ENCODE data around the gene CPS1. TPM values are rescaled to one million over a fixed set of nuclear protein-coding genes. Genes with fewer than 3 reads are reported as not detected.

CPS1 gene
- total RNA-seq, 1 donor from 2014 or later: 3.1 TPM

- no peak for DNase-seq
- no peak for ATAC-seq
- intact Hi-C loops (cut with micrococcal nuclease): no loop called here
These were observed 36.3 kb downstream of the CPS1 start for GRCh38 chr2:210592726-210593125.

GRCh38 chr2:210593166-210593565 is 36.8 kb downstream of the CPS1 start:
- DNase-seq: no peak
- intact Hi-C loops (cut with micrococcal nuclease): no loop called here
- no peak for ATAC-seq

- ATAC-seq (no peak), DNase-seq (no peak)
- intact Hi-C loops (cut with micrococcal nuclease): no loop called here
These were observed 41.8 kb downstream of the CPS1 start for GRCh38 chr2:210598219-210598618.

- ATAC-seq: no peak
- intact Hi-C loops (cut with micrococcal nuclease): no loop called here
- DNase-seq: no peak
These were observed 43.1 kb downstream of the CPS1 start for GRCh38 chr2:210599476-210599875.

- no peak for DNase-seq
- intact Hi-C loops (cut with micrococcal nuclease): no loop called here
- ATAC-seq: no peak
These were observed 48.3 kb downstream of the CPS1 start for GRCh38 chr2:210604666-210605065.

GRCh38 chr2:210606001-210606400 is 49.6 kb downstream of the CPS1 start:
- ATAC-seq: no peak
- intact Hi-C loops (cut with micrococcal nuclease): no loop called here
- no peak for DNase-seq

GRCh38 chr2:210611466-210611865 is 55.1 kb downstream of the CPS1 start:
- ATAC-seq: no peak
- intact Hi-C loops (cut with micrococcal nuclease): no loop called here
- no peak for DNase-seq

GRCh38 chr2:210616074-210616473 is 59.7 kb downstream of the CPS1 start:
- intact Hi-C loops (cut with micrococcal nuclease): no loop called here
- ATAC-seq: no peak
- DNase-seq: no peak

- intact Hi-C loops (cut with micrococcal nuclease): no loop called here
- DNase-seq: no peak
- no peak for ATAC-seq
These were observed 60.9 kb downstream of the CPS1 start for GRCh38 chr2:210617318-210617717.

- no peak for DNase-seq
- intact Hi-C loops (cut with micrococcal nuclease): no loop called here
- no peak for ATAC-seq
These were observed 61.4 kb downstream of the CPS1 start for GRCh38 chr2:210617732-210618330.

- intact Hi-C loops (cut with micrococcal nuclease): no loop called here
- DNase-seq (no peak), ATAC-seq (no peak)
These were observed 64.1 kb downstream of the CPS1 start for GRCh38 chr2:210620456-210620855.

GRCh38 chr2:210623506-210623905 is 67.1 kb downstream of the CPS1 start:
- intact Hi-C loops (cut with micrococcal nuclease): no loop called here
- DNase-seq (no peak), ATAC-seq (no peak)

- ATAC-seq (no peak), DNase-seq (no peak)
- intact Hi-C loops (cut with micrococcal nuclease): no loop called here
These were observed 70.5 kb downstream of the CPS1 start for GRCh38 chr2:210626849-210627248.

GRCh38 chr2:210630873-210631560 is 74.6 kb downstream of the CPS1 start:
- intact Hi-C loops (cut with micrococcal nuclease): no loop called here
- no peak for DNase-seq
- ATAC-seq: no peak

- DNase-seq (no peak), ATAC-seq (no peak)
- intact Hi-C loops (cut with micrococcal nuclease): no loop called here
These were observed 77.3 kb downstream of the CPS1 start for GRCh38 chr2:210633699-210634098.

- intact Hi-C loops (cut with micrococcal nuclease): no loop called here
- DNase-seq: no peak
- ATAC-seq: no peak
These were observed 78.9 kb downstream of the CPS1 start for GRCh38 chr2:210635257-210635656.

GRCh38 chr2:210642333-210642732 is 85.9 kb downstream of the CPS1 start:
- intact Hi-C loops (cut with micrococcal nuclease): no loop called here

GRCh38 chr2:210647151-210647550 is 90.8 kb downstream of the CPS1 start:
- ATAC-seq (no peak), DNase-seq (no peak)
- intact Hi-C loops (cut with micrococcal nuclease): no loop called here

More at GRCh38 chr2:210642333-210642732, 85.9 kb downstream of the CPS1 start:
- no peak for ATAC-seq
- DNase-seq: no peak

GRCh38 chr2:210654091-210654490 is 97.7 kb downstream of the CPS1 start:
- intact Hi-C loops (cut with micrococcal nuclease): no loop called here
- DNase-seq (no peak), ATAC-seq (no peak)

GRCh38 chr2:210655229-210655975 is 99.0 kb downstream of the CPS1 start:
- intact Hi-C loops (cut with micrococcal nuclease): no loop called here
- ATAC-seq: no peak

GRCh38 chr2:210657874-210658273 is 101.5 kb downstream of the CPS1 start:
- intact Hi-C loops (cut with micrococcal nuclease): no loop called here
- ATAC-seq (no peak), DNase-seq (no peak)

More at GRCh38 chr2:210655229-210655975, 99.0 kb downstream of the CPS1 start:
- DNase-seq: no peak

Data from left ventricle myocardium superior (tissue), 1 donor.